HS-27A (cell line): ENCODE measurements around the gene MKNK2.
"Not testable (repeated sequence)": the region's sequence is repeated elsewhere in the genome, so short reads cannot be mapped to it uniquely, and the experiment has no call there.

Source experiments
- DNase-seq: peaks from one replicate; pipeline ENCODE4 v3.0.0-alpha.2; 2012; ENCODE audit warnings: low read depth, missing footprints

The MKNK2 gene

DNA sequence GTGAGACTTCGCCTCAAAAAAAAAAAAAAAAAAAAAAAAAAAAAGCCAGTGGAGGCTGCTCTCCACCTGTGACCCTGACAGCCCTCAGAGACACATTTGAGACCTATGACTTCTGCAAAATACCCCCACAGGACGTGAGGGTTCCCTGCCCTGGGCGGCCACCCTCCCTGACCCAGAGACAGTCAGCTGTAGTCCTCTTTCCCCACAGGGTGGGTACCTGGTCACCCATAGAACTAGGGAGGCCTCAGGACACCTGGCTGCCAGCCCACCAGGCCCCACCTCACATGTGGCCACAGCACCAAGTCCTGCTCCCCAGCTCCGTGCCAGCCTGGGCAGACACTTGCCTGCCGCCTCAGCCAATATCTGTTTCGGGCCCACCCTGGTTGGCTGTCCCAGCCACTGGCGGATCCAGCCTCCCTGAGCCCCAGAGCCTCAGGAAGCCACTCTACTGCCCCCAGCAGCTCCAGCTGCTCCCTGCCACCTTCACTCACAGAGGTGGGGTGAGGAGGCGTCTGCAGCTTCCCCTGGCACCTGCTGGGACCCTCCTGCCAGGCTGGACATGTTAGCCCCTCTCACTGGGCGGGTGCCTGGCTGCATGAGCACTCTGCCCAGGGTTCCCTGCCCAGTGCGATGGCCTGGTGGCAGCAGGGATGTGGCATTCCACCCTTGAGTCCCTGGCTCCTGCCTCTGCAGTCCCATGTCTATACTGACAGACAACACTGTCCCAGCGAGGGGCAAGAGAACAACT, 6.9 kb downstream of the MKNK2 start:
- no peak for DNase-seq

DNA sequence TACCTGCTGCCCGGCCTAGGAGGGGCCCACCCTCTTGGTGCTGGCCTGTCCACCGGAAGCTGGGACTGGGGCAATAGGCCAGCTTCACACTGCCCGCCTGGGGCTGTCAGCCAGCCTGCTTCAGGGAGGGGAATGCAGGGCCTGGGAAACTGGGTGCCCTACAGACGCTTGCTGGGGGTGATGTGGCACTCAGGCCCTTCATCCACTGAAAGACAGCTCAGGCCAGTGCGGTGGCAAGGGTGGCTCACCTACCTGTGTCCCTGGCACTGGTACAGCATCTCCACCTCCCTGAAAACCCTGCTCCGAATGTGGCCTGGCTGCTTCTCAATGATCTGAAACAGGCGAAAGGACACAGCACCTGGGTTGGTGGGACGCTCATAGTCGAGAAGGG, 7.8 kb downstream of the MKNK2 start:
- no peak for DNase-seq

GRCh38 chr19:2042485-2043250, 8.4 kb downstream of the MKNK2 start:
- DNase-seq, result no peak

GRCh38 chr19:2041683-2042484, 9.2 kb downstream of the MKNK2 start:
- DNase-seq, result no peak

DNA sequence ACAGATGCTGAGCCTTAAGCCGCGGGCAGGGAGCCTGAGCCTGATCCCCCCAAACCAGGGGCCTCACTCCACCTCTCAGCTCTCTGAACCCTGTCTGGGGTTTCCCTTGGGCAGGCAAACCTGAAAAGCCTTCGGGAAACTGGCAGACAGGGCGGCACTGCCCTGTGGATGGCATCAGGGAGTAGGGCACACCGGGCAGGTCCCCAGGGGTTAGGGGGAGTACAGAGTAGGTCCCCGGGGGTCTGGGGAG, 9.7 kb downstream of the MKNK2 start:
- no peak for DNase-seq

DNA sequence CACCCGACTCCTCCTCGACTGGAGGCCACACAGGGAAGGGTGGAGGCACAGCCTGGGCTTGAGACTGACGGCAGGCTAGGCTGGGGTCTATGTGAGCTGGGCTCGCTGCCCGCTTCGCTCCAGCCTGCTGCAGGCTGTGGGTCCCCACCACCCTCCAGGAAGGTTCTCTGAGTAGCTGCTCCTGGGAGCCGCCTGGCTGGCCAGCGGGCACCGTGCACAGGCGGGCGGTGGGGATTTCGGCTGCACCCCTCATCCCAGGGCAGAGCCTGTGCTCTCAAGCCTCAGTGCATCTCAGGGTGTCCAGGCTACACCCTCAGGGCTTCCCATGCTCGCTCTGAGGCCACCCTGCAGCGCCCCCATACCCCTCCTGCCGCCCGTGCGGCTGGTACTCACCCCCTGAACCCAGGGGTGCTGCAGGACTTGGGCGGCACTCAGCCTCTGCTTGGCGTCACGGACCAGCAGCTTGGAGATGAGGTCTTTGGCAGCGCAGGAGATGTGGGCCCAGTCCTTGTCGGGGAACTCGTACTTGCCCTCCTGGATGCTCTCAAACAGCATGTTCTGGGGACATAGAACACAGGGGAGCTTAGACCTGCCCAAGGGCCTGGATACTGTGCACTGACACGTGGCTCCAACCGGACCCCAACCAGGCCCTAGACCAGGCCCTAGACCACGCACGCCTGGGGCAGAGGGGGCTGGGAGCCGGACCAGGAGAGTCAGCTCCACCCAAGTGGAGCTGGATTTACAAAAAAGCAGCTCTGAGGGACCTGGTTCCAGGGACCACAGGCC, 10.2 kb downstream of the MKNK2 start:
- no peak for DNase-seq

- no peak for DNase-seq
These were observed 10.9 kb downstream of the MKNK2 start for GRCh38 chr19:2039959-2040646.

GRCh38 chr19:2039089-2039958, 11.7 kb downstream of the MKNK2 start:
- no peak for DNase-seq

DNA sequence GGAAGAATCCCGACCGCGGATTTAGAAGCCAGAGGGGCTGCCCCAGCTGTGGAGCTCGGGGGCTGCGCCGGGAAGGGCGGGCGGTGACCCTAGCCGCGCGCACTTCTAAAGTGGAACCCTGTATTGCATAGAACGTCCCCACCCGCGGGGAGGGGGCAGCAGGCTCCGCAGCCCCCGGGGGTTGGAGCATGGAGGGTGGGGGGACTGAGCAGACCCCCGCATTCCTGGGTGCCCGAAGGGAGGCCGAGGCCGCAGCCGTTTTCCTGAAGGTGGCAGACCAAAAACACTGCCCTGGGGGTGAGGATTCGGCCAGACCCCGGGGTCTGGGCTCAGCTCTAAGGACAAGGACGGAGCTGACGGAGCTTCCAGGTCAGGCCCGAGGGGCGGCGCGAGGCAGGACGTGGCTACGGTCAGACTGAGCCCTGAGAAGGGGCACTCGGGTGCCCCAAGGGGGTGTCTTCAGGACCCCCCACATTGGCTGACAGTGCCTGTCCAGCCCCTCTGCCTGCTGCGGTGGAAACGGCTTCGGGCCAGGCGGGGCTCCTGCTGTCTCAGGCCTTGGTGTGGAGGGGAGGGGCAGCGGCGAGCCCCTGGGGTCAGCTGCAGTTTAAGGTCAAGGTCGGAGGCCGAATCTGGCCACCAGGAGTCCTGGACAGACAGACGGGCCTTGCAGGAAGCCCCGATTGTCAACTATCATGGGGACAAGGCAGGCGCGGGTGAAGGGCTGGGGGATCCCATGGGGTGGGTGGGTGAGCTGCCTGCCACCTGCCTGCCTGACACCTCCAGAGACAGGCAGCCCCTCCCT, 12.6 kb downstream of the MKNK2 start:
- no peak for DNase-seq

GRCh38 chr19:2037651-2038255, 13.3 kb downstream of the MKNK2 start:
- no peak for DNase-seq

GRCh38 chr19:2036424-2036823, 14.6 kb downstream of the MKNK2 start:
- no peak for DNase-seq

DNA sequence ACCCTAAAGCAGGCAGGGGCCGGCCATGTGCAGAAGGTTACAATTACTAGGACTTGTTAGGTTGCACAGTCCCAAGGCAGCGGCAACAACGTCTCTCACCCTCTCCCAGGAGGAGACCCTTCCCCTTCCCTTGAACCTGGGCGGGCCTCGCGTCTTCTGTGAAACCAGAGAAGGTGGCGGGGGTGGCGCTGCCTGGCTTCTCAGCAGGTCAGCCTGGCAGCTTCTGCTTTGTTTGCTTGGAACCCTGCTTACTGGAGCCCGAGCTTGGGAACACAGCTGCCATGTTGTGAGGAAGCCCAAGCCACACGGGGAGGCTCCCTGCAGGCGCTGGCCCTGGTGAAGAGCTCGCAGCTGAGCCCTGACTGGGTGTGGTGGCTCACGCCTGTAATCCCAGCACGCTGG, 15.5 kb downstream of the MKNK2 start:
- no peak for DNase-seq

- no peak for DNase-seq
These were observed 16.1 kb downstream of the MKNK2 start for GRCh38 chr19:2034729-2035589.

DNA sequence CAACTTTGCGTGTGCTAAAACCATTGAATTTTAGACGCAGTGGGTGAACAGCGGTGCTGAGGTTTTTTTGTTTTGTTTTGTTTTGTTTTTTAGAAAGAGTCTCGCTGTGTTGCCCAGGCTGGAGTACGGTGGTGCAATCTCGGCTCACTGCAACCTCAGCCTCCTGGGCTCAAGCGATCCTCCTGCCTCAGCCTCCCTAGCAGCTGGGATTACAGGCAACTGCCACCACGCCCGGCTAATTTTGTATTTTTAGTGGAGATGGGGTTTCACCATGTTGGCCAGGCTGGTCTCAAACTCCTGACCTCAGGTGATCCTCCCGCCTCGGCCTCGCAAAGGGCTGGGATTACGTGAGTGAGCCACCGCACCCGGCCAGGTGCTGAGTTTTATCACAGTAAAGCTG, 16.8 kb downstream of the MKNK2 start:
- not testable (repeated sequence) for DNase-seq

DNA sequence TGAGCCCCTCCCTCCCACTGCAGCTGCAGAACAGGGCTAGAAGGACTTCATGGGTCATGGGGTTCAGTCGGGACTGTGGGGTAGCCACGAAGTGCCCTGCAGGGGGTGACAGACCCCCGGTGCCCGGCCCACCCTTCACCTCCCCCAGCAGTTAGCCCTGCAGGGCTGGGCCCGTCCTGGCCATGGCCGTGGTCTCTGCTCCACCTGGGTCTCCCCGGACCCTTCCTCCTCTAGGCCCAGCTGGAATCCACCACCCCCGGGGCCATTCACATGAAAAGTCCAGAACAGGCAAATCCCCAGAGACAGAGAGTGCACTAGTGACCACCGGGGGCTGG, 17.3 kb downstream of the MKNK2 start:
- DNase-seq, result no peak

DNA sequence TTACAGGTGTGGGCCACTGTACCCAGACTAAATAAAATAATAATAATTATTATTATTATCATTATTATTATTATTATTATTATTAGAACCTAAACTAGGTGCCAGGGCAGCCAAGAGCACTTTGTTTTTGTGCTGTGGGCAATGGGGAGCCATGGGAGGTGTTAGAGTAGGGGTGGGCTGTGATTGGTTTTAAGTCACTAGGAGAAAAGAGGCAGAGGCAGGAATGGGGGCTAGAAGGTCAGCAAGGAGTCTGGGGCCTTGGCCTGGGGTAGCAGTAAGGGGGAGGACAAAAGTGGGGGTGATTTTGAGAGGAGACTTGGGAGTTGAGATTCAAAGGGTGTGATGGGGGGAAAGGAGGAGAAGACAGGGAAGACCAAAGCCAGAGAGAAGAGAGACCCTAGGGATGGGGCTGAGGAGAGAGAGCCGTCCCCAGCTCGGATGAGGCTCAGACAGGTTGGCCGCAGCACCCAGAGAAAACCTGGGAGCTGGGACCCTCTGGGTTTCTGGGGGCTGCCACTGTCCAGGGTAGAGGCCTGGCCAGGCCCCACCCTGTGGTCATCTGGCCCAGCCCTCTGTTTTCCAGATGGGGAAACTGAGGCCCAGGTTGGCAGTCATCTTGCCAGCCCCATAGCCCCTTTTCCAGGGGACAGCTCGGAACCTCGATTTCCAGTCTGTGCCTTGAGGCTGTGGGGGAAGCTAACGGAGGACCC, 17.8 kb downstream of the MKNK2 start:
- DNase-seq, result no peak

- no peak for DNase-seq
These were observed 18.6 kb downstream of the MKNK2 start for GRCh38 chr19:2032296-2032941.
